Occipital lobe (tissue), 3 donors: ENCODE measurements around the gene PLSCR5. TPM values are rescaled to one million over a fixed set of nuclear protein-coding genes. Genes with fewer than 3 reads are reported as not detected.
A peak's percentile ranks its signal among the peaks of the same experiment; 100 is the strongest.

Experiments
- DNase-seq: peaks from one replicate; lab custom pipeline; 2025; lab: John Stamatoyannopoulos, UW
- small RNA-seq: library from RNA; depleted of rRNA; stranded (forward); fragments of <200 nt; gene quantifications from one replicate; pipeline ENCODE3, GENCODE V24; 2014
- total RNA-seq: library from RNA; depleted of rRNA; stranded (reverse); fragments of >200 nt; gene quantifications from one replicate; pipeline ENCODE4 v1.2.3, GENCODE V29; 2014

Gene PLSCR5
- total RNA-seq, 1 donor from 2014 or later = not detected

DNA sequence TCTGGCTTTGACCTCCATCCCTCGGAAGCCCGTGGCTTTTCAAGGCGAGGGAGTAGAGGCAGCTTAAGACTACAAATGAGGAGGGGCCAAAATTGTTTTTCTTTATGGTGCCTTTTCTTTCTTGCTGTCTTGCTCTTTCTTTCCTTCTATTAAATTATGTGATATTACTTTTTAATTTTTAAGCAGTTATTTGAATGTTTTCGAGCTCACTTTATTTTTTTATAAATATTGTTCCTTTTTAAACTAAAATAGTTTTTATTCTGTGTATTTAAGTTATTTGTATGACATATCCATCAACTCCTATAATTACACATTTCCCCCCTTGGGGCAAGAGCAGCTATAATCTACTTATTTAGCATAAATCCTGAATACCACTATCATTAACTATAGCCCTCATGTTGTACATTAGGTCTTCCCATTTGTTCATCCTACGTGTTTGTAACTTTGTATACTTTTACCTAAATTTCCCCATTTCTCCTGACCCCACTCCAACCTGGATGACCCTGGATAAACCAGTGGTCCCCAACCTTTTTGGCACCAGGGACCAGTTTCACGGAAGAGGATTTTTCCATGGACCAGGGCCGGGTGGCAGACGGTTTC is 60.1 kb downstream of the PLSCR5 start:
- DNase-seq = no peak

GRCh38 chr3:146544002-146544928 is 60.9 kb downstream of the PLSCR5 start, which contains the start of gene PLSCR1:
TSS of gene PLSCR1 (minus strand) at chr3:146544607. CDS start at chr3:146536552, 8,055 bp downstream.
- peak; percentile 74 for DNase-seq

GRCh38 chr3:146543461-146544001 is 61.6 kb downstream of the PLSCR5 start:
- no peak for DNase-seq

- no peak for DNase-seq
Measured at GRCh38 chr3:146542978-146543377, 62.2 kb downstream of the PLSCR5 start.

GRCh38 chr3:146542179-146542578 is 63.0 kb downstream of the PLSCR5 start:
- DNase-seq = no peak

- DNase-seq = no peak
Measured at GRCh38 chr3:146540978-146541377, 64.2 kb downstream of the PLSCR5 start.

- no peak for DNase-seq
Measured at GRCh38 chr3:146540236-146540635, 64.9 kb downstream of the PLSCR5 start.

- DNase-seq = no peak
Measured at GRCh38 chr3:146539315-146539714, 65.8 kb downstream of the PLSCR5 start.

GRCh38 chr3:146537603-146538002 is 67.5 kb downstream of the PLSCR5 start:
- no peak for DNase-seq

DNA sequence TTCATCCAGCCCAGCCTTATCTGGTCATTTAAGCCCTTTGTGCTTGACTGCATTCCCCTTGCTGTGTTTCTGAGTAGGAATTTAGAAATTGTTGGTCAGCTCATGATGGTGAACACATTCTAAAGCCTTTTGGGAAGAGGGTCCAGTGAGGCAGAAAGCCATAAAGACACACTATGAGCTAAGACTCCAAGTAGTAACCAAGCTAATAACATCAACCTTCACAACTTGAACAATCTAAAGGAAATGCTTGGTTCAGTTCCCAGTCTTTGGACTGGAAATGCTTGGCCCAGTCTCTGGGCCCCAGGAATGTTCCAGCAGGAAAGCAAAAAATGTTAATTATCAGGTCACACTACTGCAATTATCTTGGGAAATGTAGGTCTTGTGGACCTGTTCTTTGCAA is 68.5 kb downstream of the PLSCR5 start:
- DNase-seq = no peak

Small RNAs within 50 kb of the gene (small RNA-seq; reads per million reads assigned to genes)
- gene RNU6-428P = not detected

Other genes starting within 250 kb of the PLSCR5 start
- gene PLSCR2, start 135.8 kb downstream of the PLSCR5 start, total RNA-seq = not detected
- gene PLSCR1, start 60.7 kb downstream of the PLSCR5 start, total RNA-seq = 11.9 TPM